ENCODE measurements around the gene PALM2AKAP2.
"Not testable (repeated sequence)": the region's sequence is repeated elsewhere in the genome, so short reads cannot be mapped to it uniquely, and the experiment has no call there.

The PALM2AKAP2 gene

GRCh38 chr9:109821711-109822110 is 41.7 kb downstream of the PALM2AKAP2 start:
- H3K9me3 ChIP-seq = no peaks in the 10 kb centered on the region
- in situ Hi-C loops (cut with MboI; ENCODE audit: low sequenced_read_pairs) = no loop called here
- no peaks in the 10 kb centered on the region for H3K4me1 ChIP-seq
- H3K36me3 ChIP-seq (replicated peaks) = no peaks in the 10 kb centered on the region
- no peak for DNase-seq (ENCODE audit: low spot score in 2 of 2)
- H3K27me3 ChIP-seq (ENCODE audit: low read depth) = 0 out of 2 replicates have a peak, but pooled peaks cover 6% of the 10 kb centered on the region
- H3K4me3 ChIP-seq = no peak overlapping the region

DNA sequence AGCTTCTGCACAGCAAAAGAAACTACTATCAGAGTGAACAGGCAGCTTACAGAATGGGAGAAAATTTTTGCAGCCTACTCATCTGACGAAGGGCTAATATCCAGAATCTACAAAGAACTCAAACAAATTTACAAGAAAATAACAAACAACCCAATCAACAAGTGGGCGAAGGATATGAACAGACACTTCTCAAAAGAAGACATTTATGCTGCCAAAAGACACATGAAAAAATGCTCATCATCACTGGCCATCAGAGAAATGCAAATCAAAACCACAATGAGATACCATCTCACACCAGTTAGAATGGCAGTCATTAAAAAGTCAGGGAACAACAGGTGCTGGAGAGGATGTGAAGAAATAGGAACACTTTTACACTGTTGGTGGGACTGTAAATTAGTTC is 45.4 kb downstream of the PALM2AKAP2 start:
- DNase-seq (ENCODE audit: low spot score in 2 of 2); H3K4me3 ChIP-seq; H3K9me3 ChIP-seq; in situ Hi-C loops (cut with MboI; ENCODE audit: low sequenced_read_pairs); H3K4me1 ChIP-seq; H3K36me3 ChIP-seq (replicated peaks); H3K27me3 ChIP-seq (ENCODE audit: low read depth): not testable (repeated sequence)

DNA sequence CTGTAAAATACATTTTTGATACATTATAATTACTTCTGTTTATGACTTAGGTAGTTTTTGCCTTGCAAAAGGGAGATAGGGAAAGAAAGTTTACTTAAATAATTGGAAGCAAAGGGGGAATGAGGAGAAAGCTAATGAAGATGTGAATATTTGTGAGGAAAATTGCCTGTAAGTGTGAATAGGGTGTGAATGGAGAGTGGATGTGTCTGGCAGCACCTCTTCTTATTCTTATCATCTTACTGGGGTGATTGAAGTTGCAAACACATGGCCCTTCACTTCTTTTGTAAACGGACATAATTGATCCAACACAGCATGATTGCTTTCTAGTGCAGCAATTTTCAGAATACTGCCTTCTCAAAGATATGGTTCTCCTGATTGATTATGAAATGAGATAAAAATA is 46.6 kb downstream of the PALM2AKAP2 start:
- H3K9me3 ChIP-seq = no peaks in the 10 kb centered on the region
- no peak for DNase-seq (ENCODE audit: low spot score in 2 of 2)
- in situ Hi-C loops (cut with MboI; ENCODE audit: low sequenced_read_pairs) = no loop called here
- H3K27me3 ChIP-seq (ENCODE audit: low read depth) = no peaks in the 10 kb centered on the region
- H3K36me3 ChIP-seq (replicated peaks) = no peaks in the 10 kb centered on the region
- H3K4me1 ChIP-seq = no peaks in the 10 kb centered on the region
- no peak overlapping the region for H3K4me3 ChIP-seq

GRCh38 chr9:109828254-109828653 is 48.3 kb downstream of the PALM2AKAP2 start:
- in situ Hi-C loops (cut with MboI; ENCODE audit: low sequenced_read_pairs) = no loop called here

More at GRCh38 chr9:109828254-109828653, 48.3 kb downstream of the PALM2AKAP2 start:
- no peaks in the 10 kb centered on the region for H3K36me3 ChIP-seq (replicated peaks)
- H3K4me3 ChIP-seq = no peak overlapping the region
- H3K9me3 ChIP-seq = no peaks in the 10 kb centered on the region
- H3K4me1 ChIP-seq = no peaks in the 10 kb centered on the region
- DNase-seq (ENCODE audit: low spot score in 2 of 2) = no peak
- H3K27me3 ChIP-seq (ENCODE audit: low read depth) = no peaks in the 10 kb centered on the region
